HEK293T (cell line): Measurements from ENCODE around the gene ZFR2.
A peak's percentile ranks its signal among the peaks of the same experiment; 100 is the strongest.
"Not testable (repeated sequence)": the region's sequence is repeated elsewhere in the genome, so short reads cannot be mapped to it uniquely, and the experiment has no call there.

Source experiments
- CTCF ChIA-PET: fragments of 350-600 bp; formaldehyde crosslinking; extraction: SDS; loops from one replicate; lab custom pipeline; 2021; ENCODE audit warnings: antibody characterized with exemption, inconsistent platforms; lab: Yijun Ruan, JAX
- POLR2A ChIA-PET: fragments of 350-600 bp; formaldehyde crosslinking; extraction: SDS; loops from one replicate; lab custom pipeline; 2020; ENCODE audit warnings: antibody characterized with exemption, inconsistent platforms; lab: Yijun Ruan, JAX
- DNase-seq: peaks from one replicate; pipeline ENCODE4 v3.0.0; 2012; ENCODE audit warnings: mixed read lengths; ENCODE audit errors: extremely low spot score
- BHLHE40 ChIP-seq: fragments of 450-650 bp; IDR thresholded peaks from 2 replicates; pipeline ENCODE4 v1.6.1; 2016; ENCODE audit warnings: mild to moderate bottlenecking, moderate library complexity, borderline replicate concordance
- CTBP1 ChIP-seq: fragments of 450-650 bp; IDR thresholded peaks from 2 replicates; pipeline ENCODE4 v1.6.1; 2016; ENCODE audit warnings: borderline replicate concordance
- ELF4 ChIP-seq: fragments of 450-650 bp; IDR thresholded peaks from 2 replicates; pipeline ENCODE4 v1.6.1; 2017; ENCODE audit warnings: antibody characterized with exemption
- FOXA1 ChIP-seq: fragments of 450-650 bp; IDR thresholded peaks from 2 replicates; pipeline ENCODE4 v1.6.1; 2016; ENCODE audit warnings: mild to moderate bottlenecking
- FOXK2 ChIP-seq: fragments of 450-650 bp; IDR thresholded peaks from 2 replicates; pipeline ENCODE4 v1.6.1; 2016; ENCODE audit warnings: mild to moderate bottlenecking
- FOXM1 ChIP-seq: fragments of 450-650 bp; IDR thresholded peaks from 2 replicates; pipeline ENCODE4 v1.6.1; 2017; ENCODE audit warnings: mild to moderate bottlenecking, borderline replicate concordance
- HDGF ChIP-seq: fragments of 450-650 bp; IDR thresholded peaks from 2 replicates; pipeline ENCODE4 v1.6.1; 2017; ENCODE audit warnings: antibody characterized with exemption, borderline replicate concordance
- L3MBTL2 ChIP-seq: fragments of 450-650 bp; conservative IDR thresholded peaks from 2 replicates; pipeline ENCODE4 v1.6.1; 2016; ENCODE audit warnings: mild to moderate bottlenecking
- LEF1 ChIP-seq: fragments of 450-650 bp; IDR thresholded peaks from 2 replicates; pipeline ENCODE4 v1.6.1; 2017; ENCODE audit warnings: mild to moderate bottlenecking, borderline replicate concordance
- NFRKB ChIP-seq: fragments of 450-650 bp; IDR thresholded peaks from 2 replicates; pipeline ENCODE4 v1.6.1; 2016; ENCODE audit warnings: mild to moderate bottlenecking, moderate library complexity
- PKNOX1 ChIP-seq: fragments of 450-650 bp; IDR thresholded peaks from 2 replicates; pipeline ENCODE4 v1.6.1; 2016
- SP1 ChIP-seq: fragments of 450-650 bp; IDR thresholded peaks from 2 replicates; pipeline ENCODE4 v1.6.1; 2017
- SUZ12 ChIP-seq: fragments of 450-650 bp; IDR thresholded peaks from 2 replicates; pipeline ENCODE4 v1.6.1; 2016; ENCODE audit warnings: mild to moderate bottlenecking
- TARDBP ChIP-seq: fragments of 450-650 bp; IDR thresholded peaks from 2 replicates; pipeline ENCODE4 v1.6.1; 2016
- ZNF384 ChIP-seq: fragments of 450-650 bp; IDR thresholded peaks from 2 replicates; pipeline ENCODE4 v1.6.1; 2016

The ZFR2 gene

DNA sequence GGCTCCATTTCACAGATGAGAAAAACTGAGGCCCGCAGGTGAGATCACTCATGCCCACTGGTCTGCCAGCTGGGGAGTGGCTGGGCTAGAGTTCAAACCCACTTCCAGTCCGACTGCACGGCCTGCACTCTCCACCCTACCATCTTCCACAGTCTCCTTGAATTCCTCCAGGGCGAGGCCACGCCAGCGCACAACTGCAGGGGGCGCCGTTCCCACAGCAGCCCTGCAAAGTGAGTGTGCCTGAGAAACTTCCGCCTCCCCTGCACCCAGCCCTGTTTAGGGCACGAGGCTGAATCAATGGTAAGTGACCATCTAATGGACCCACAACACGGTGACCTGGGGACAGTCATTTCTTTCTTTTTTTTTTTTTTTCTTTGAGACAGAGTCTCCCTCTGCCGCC, 10.8 kb upstream of the ZFR2 start:
- CTCF ChIA-PET = no interaction called here
- DNase-seq = no peak
- no peak for TF ChIP-seq CTBP1
- TF ChIP-seq ZNF384 = 0 out of 2 replicates have a peak, but pooled peaks have one; percentile 43
- TF ChIP-seq FOXM1 = no peak
- POLR2A ChIA-PET = no interaction called here

- DNase-seq, POLR2A ChIA-PET, CTCF ChIA-PET: not testable (repeated sequence)
Measured at GRCh38 chr19:3874695-3875094, 5.9 kb upstream of the ZFR2 start.

DNA sequence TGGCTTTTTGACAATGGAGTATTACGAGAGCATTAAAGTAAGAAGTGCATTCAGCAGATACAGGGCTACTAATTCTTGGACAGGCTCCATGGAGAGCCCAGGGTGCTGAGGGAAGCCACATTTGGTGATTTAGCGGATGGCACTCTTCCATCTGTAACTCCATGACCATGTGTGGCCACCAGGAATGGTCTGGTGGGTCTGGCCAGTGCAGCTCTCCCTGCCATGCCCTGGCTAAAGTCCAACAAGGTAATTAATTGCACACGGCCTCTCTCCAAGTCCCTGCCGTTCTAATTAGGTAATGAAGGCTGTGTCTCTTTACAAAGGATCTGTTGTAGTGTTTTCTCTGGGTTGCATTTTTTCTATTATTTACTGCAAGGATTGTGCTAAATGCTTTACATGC, 4.3 kb upstream of the ZFR2 start:
- DNase-seq = no peak
- POLR2A ChIA-PET = no interaction called here
- CTCF ChIA-PET = interaction anchor here (0.7 kb wide), 1 partner anchor 37 kb away, joined by 6 read pairs; no protein-coding TSS in a partner anchor
- no peak for TF ChIP-seq ELF4
- no peak for TF ChIP-seq FOXM1
- TF ChIP-seq BHLHE40 = no peak
- TF ChIP-seq CTBP1 = no peak
- no peak for TF ChIP-seq LEF1
- TF ChIP-seq FOXA1 = no peak

- DNase-seq = no peak
- ChIA-PET POLR2A (no interaction called here), CTCF (no interaction called here)
- TF ChIP-seq CTBP1 (no peak), FOXA1 (no peak), L3MBTL2 (no peak), HDGF (no peak), BHLHE40 (no peak), FOXM1 (no peak)
Measured at GRCh38 chr19:3867971-3868769, 668 bp downstream of the ZFR2 start.

- TF ChIP-seq NFRKB = no peak
- no peak for TF ChIP-seq LEF1
- no peak for TF ChIP-seq TARDBP
- no peak for TF ChIP-seq FOXK2
- TF ChIP-seq SUZ12 = no peak
- CTCF ChIA-PET = no interaction called here
- POLR2A ChIA-PET = no interaction called here
- DNase-seq = no peak
Measured at GRCh38 chr19:3866910-3867638, 1.8 kb downstream of the ZFR2 start.

GRCh38 chr19:3863648-3864047, 5.2 kb downstream of the ZFR2 start:
- POLR2A ChIA-PET = interaction anchor here (1.1 kb wide), 1 partner anchor 122 kb away, joined by 4 read pairs; the partner anchor contains the start of gene EEF2
- TF ChIP-seq ZNF384 (no peak), PKNOX1 (no peak), CTBP1 (no peak), SP1 (no peak), FOXM1 (no peak), TARDBP (no peak), ELF4 (no peak), FOXA1 (no peak), BHLHE40 (no peak), HDGF (no peak), SUZ12 (no peak), FOXK2 (no peak)
- CTCF ChIA-PET = interaction anchor here (0.6 kb wide), 1 partner anchor 11 kb away, joined by 3 read pairs; no protein-coding TSS in a partner anchor
- no peak for DNase-seq

GRCh38 chr19:3862826-3863500, 5.9 kb downstream of the ZFR2 start:
- CTCF ChIA-PET = no interaction called here
- no peak for DNase-seq
- POLR2A ChIA-PET = interaction anchor here (0.9 kb wide), 1 partner anchor 101 kb away, joined by 3 read pairs; the partner anchor contains the start of gene APBA3
- no peak for TF ChIP-seq HDGF
- TF ChIP-seq PKNOX1 = no peak
- no peak for TF ChIP-seq FOXA1
- TF ChIP-seq FOXK2 = no peak
